SK-MEL-5 (cell line): ENCODE data around the gene TRIM42. TPM values are rescaled to one million over a fixed set of nuclear protein-coding genes. Genes with fewer than 3 reads are reported as not detected.

Experiments used
- DNase-seq: peaks from one replicate; pipeline ENCODE4 v3.0.0-alpha.2; 2016; ENCODE audit warnings: low read depth, low spot score
- in situ Hi-C: cut with HindIII; loops from 2 replicates; pipeline ENCODE4 v1.10.0; 2016; ENCODE audit warnings: low sequenced_read_pairs, high pct_unique_total_duplicates, low pct_unique_long_range_greater_than_20kb
- total RNA-seq: library from RNA; depleted of rRNA; stranded (reverse); fragments of >200 nt; shearing (Covaris generic); gene quantifications from 2 replicates; pipeline ENCODE4 v1.2.3, GENCODE V29; 2014

Gene TRIM42
- total RNA-seq, 1 experiment from 2014 or later, result not detected

DNA sequence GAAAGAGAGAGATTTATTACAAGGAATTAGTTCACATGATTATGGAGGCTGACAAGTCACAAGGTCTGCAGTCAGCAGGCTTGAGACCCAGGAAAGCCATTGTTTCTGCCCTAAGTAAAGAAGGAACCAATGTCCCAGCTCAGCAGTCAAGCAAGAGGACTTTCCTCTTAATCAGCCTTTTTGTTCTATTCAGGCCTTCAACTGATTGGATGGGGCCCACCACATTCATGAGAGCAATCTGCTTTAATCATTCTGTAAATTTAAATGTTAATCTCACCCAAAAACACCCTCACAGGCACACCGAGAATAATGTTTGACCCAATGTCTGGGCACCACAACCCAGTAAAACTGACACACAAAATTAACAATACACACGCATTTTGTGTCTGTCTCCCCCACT is 64.3 kb downstream of the TRIM42 start:
- peak; percentile 20 for DNase-seq
- in situ Hi-C loops, result no loop called here

DNA sequence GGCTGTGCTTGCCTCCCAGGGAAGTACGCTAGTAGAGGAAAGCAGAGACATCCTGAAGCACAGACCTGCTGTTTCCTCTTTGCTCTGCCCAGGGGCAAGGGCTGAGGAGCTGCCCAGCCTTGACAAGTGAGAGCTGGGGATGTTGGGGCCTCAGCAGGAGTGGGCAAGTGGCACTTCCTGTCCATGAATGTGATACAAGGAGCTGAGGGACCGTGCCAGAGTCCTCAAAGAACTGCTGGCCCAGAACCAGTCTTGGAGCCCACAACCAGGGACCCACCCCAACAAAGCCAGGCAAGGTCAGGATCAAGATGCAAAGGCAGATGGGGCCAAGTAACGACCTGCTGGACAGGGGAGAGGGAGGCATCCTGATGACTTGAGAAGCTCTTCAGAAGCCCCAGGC is 70.3 kb downstream of the TRIM42 start:
- in situ Hi-C loops, result no loop called here
- DNase-seq, result no peak

DNA sequence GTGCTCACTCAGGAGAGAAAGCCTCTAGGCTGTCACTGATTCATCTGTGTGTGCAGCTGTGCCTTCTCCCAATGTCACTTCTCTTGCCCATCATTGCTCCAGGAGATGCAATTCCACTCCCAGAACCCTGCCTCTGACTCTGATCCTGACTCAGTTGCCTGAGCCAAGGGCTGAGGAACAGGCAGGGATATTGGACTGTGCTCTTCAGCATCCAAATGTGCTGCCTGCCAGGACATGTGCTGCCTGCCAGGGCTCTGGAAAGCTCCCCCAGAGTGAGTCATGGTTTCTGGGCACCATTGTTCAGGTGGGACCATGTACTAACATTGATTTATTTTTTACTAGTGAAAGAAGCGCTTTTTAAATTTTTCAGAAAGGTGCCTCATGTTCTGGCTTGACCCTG is 71.0 kb downstream of the TRIM42 start:
- in situ Hi-C loops, result no loop called here

More for the DNA sequence above, 71.0 kb downstream of the TRIM42 start:
- no peak for DNase-seq
